GM12801 (cell line): ENCODE data around the gene SCO2.

ENCODE experiments used
- TF ChIP-seq, protein P1 (sequence below): IDR thresholded peaks from one replicate; pipeline ENCODE4 v1.5.1; 2011; ENCODE audit warnings: control low read depth; ENCODE audit not compliant: insufficient read length; ENCODE audit errors: extremely low read depth

Gene SCO2

GRCh38 chr22:50516891-50517290, 8.5 kb downstream of the SCO2 start:
- TF ChIP-seq, protein P1, sequence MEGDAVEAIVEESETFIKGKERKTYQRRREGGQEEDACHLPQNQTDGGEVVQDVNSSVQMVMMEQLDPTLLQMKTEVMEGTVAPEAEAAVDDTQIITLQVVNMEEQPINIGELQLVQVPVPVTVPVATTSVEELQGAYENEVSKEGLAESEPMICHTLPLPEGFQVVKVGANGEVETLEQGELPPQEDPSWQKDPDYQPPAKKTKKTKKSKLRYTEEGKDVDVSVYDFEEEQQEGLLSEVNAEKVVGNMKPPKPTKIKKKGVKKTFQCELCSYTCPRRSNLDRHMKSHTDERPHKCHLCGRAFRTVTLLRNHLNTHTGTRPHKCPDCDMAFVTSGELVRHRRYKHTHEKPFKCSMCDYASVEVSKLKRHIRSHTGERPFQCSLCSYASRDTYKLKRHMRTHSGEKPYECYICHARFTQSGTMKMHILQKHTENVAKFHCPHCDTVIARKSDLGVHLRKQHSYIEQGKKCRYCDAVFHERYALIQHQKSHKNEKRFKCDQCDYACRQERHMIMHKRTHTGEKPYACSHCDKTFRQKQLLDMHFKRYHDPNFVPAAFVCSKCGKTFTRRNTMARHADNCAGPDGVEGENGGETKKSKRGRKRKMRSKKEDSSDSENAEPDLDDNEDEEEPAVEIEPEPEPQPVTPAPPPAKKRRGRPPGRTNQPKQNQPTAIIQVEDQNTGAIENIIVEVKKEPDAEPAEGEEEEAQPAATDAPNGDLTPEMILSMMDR = no peak

GRCh38 chr22:50516068-50516467, 9.3 kb downstream of the SCO2 start:
- TF ChIP-seq, protein P1 = no peak

- TF ChIP-seq, protein P1 = no peak
Observed at GRCh38 chr22:50513175-50513574, 12.2 kb downstream of the SCO2 start.

GRCh38 chr22:50508897-50509296, 16.5 kb downstream of the SCO2 start:
- TF ChIP-seq, protein P1 = no peak

DNA sequence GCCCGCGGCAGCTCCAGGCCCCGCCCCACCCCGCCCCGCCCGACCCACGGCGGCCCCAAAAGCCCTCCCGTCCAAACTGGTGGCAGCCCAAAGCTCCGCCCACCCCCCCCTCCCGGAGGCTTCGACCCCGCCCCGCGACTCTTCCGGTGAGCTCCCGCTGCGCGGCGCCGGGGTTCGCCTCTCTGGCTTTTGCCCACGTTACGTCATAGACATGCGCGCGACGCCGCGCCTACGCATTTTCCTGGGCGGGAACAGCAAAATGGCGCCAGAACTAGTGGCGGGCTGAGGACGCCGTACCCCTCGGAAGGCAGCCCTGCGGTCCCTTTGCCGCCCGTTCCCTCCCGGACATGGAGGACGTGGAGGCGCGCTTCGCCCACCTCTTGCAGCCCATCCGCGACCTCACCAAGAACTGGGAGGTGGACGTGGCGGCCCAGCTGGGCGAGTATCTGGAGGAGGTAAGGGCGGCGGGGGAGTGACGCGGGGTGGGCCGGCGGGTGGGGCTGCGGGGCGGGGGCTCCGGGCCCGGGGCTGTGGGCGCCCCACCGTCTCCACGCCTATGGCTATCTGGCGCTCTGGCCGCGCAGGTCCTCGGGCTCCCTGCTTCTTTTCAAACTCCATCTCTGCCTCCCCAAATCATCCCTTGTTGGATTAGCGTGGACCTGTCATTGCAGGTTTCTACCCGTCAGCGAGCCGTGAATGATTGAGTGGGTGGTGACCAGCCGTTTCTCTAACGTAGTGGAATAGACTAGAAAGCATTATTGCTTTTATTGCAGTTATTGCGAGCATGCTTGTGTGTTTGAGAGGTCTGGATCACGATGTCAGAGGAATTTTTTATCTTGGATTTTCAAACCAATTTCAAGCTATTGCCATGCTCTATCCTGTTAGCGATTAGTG, 17.2 kb downstream of the SCO2 start, which contains the start of gene NCAPH2:
NCAPH2 (plus strand) TSS at position 234 of the 894 bp plus-strand sequence; CDS start at position 348, 114 bp downstream.
- TF ChIP-seq, protein P1 = no peak

DNA sequence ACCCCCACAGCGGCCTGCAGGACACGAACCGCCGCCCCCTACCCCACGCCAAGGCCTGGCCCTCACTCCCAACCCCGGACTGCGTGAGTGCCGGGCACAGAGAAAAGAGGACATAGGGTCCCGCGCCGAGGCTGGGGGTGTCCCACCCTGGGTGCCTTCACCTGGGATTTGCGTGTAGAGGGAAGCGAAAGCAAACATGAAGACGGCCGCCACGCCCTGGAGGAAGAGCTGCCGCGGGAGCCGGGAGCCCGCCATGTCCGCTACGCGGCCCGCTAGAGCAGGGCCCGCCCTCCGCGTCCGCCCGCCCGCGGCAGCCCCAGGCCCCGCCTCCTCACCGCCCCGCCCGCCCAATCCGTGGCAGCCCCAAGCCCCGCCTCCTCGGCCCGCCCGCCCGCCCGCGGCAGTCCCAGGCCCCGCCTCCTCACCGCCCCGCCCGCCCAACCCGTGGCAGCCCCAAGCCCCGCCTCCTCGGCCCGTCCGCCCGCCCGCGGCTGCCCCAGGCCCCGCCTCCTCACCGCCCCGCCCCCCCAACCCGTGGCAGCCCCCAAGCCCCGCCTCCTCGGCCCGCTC, 17.9 kb downstream of the SCO2 start, which contains the start of gene LMF2:
LMF2 (minus strand) TSS at position 282 of the 570 bp plus-strand sequence; CDS start at position 255, 27 bp downstream.
- TF ChIP-seq, protein P1 = no peak

GRCh38 chr22:50506611-50507420, 18.6 kb downstream of the SCO2 start:
- TF ChIP-seq, protein P1 = no peak
